H1 (cell line): ENCODE results near the gene GDPD5. TPM values are rescaled to one million over a fixed set of nuclear protein-coding genes. Genes with fewer than 3 reads are reported as not detected.

ENCODE experiments used
- ASH2L ChIP-seq: fragments of 200-600, 300-600 bp; sonication (generic); IDR thresholded peaks from one replicate; pipeline ENCODE4 v1.7.1; 2017; ENCODE audit warnings: low read length
- BRCA1 ChIP-seq: IDR thresholded peaks from 2 replicates; pipeline ENCODE4 v1.6.1; 2012; ENCODE audit warnings: low read depth, low read length, improper control_type of control experiment
- CBX8 ChIP-seq: fragments of 300-800, 300-1000 bp; sonication (generic); IDR thresholded peaks from 2 replicates; pipeline ENCODE4 v1.7.1; 2016; ENCODE audit warnings: low read depth, low read length, borderline replicate concordance
- CHD1 ChIP-seq: IDR thresholded peaks from 2 replicates; pipeline ENCODE4 v1.6.1; 2012; ENCODE audit warnings: low read depth, low read length, improper control_type of control experiment
- CREB1 ChIP-seq: IDR thresholded peaks from 2 replicates; pipeline ENCODE4 v1.6.1; 2012; ENCODE audit warnings: inconsistent platforms
- EGR1 ChIP-seq: IDR thresholded peaks from 2 replicates; pipeline ENCODE4 v1.6.1; 2011; ENCODE audit warnings: low read depth, low read length, borderline replicate concordance
- FOSL1 ChIP-seq: IDR thresholded peaks from 2 replicates; pipeline ENCODE4 v1.6.1; 2011; ENCODE audit warnings: mild to moderate bottlenecking, low read depth, low read length, moderate library complexity; ENCODE audit not compliant: insufficient read depth
- HDAC2 ChIP-seq, 2 experiments: fragments of 300-600 bp in 1 of 2; sonication (generic) in 1 of 2; IDR thresholded peaks; 2 replicates each; pipeline ENCODE4 v1.6.1; 2011 to 2012; ENCODE audit warnings: low read depth in 2 of 2, low read length in 2 of 2, mild to moderate bottlenecking in 2 of 2, moderate library complexity in 2 of 2, borderline replicate concordance in 1 of 2, inconsistent platforms in 1 of 2
- KDM4A ChIP-seq: IDR thresholded peaks from one replicate; pipeline ENCODE4 v1.7.1; 2012; ENCODE audit warnings: low read depth, mild to moderate bottlenecking, moderate library complexity, low read length, inconsistent platforms; ENCODE audit not compliant: severe bottlenecking
- NRF1 ChIP-seq: IDR thresholded peaks from 2 replicates; pipeline ENCODE4 v1.6.1; 2011; ENCODE audit warnings: mild to moderate bottlenecking, low read depth, low read length, improper control_type of control experiment
- POLR2A ChIP-seq, 2 experiments: IDR thresholded peaks; 1 replicate in 1 of 2; 2 replicates in 1 of 2; pipeline ENCODE4 v1.6.1; 2011; ENCODE audit warnings: low read depth in 2 of 2, low read length in 2 of 2, mild to moderate bottlenecking in 2 of 2; ENCODE audit errors: control extremely low read depth in 1 of 2
- POLR2AphosphoS5 ChIP-seq: IDR thresholded peaks from 2 replicates; pipeline ENCODE4 v1.6.1; 2011; ENCODE audit warnings: low read depth, low read length
- RAD21 ChIP-seq, 2 experiments: IDR thresholded peaks in 1 of 2; conservative IDR thresholded peaks in 1 of 2; 2 replicates each; pipeline ENCODE4 v1.6.1; 2011; ENCODE audit warnings: low read depth in 2 of 2, low read length in 2 of 2, improper control_type of control experiment in 1 of 2, inconsistent platforms in 1 of 2, mild to moderate bottlenecking in 1 of 2, moderate library complexity in 1 of 2
- RBBP5 ChIP-seq: IDR thresholded peaks from 2 replicates; pipeline ENCODE4 v1.7.1; 2012; ENCODE audit warnings: low read depth, mild to moderate bottlenecking, inconsistent platforms, low read length, moderate library complexity, borderline replicate concordance
- RFX5 ChIP-seq: IDR thresholded peaks from 2 replicates; pipeline ENCODE4 v1.6.1; 2011; ENCODE audit warnings: low read depth, low read length, improper control_type of control experiment, borderline replicate concordance
- SIX5 ChIP-seq: IDR thresholded peaks from 2 replicates; pipeline ENCODE4 v1.6.1; 2011; ENCODE audit warnings: mild to moderate bottlenecking, low read depth, low read length
- SP4 ChIP-seq: IDR thresholded peaks from 2 replicates; pipeline ENCODE4 v1.6.1; 2012; ENCODE audit warnings: low read length, inconsistent platforms
- SUZ12 ChIP-seq: fragments of 200-600 bp; sonication (generic); IDR thresholded peaks from 2 replicates; pipeline ENCODE4 v1.6.1; 2012; ENCODE audit warnings: mild to moderate bottlenecking, inconsistent platforms, low read length, moderate library complexity, mixed read lengths
- TAF1 ChIP-seq: IDR thresholded peaks from 2 replicates; pipeline ENCODE4 v1.6.1; 2011; ENCODE audit warnings: mild to moderate bottlenecking, low read depth, low read length
- TAF7 ChIP-seq: optimal IDR thresholded peaks from 2 replicates; pipeline ENCODE3; 2011; ENCODE audit warnings: low read depth, mild to moderate bottlenecking, inconsistent platforms, low read length, moderate library complexity, borderline replicate concordance
- TCF12 ChIP-seq: IDR thresholded peaks from 2 replicates; pipeline ENCODE4 v1.6.1; 2011; ENCODE audit warnings: low read depth, mild to moderate bottlenecking, low read length
- TEAD4 ChIP-seq: IDR thresholded peaks from 2 replicates; pipeline ENCODE4 v1.6.1; 2012; ENCODE audit warnings: low read depth, low read length, inconsistent platforms, mixed read lengths
- YY1 ChIP-seq: IDR thresholded peaks from 2 replicates; pipeline ENCODE4 v1.6.1; 2011; ENCODE audit warnings: low read depth, mild to moderate bottlenecking, low read length
- ZNF274 ChIP-seq: IDR thresholded peaks from 2 replicates; pipeline ENCODE4 v1.7.0; 2012; ENCODE audit warnings: low read length, borderline replicate concordance; ENCODE audit errors: extremely low read depth
- polyA plus RNA-seq, 7 experiments: library from polyadenylated mRNA; depleted of rRNA in 3 of 7; stranded (reverse) in 5 of 7; unstranded in 2 of 7; fragments of >200 nt in 5 of 7; fragments of 200-250 nt in 2 of 7; gene quantifications; 1 replicate in 5 of 7; 2 replicates in 1 of 7; 4 replicates in 1 of 7; pipeline versions ENCODE4 v1.2.1 to v1.2.3, GENCODE V29; 2011 to 2013; ENCODE audit warnings: missing spikeins in 2 of 7, mixed read lengths in 2 of 7
- total RNA-seq: library from RNA; stranded (reverse); fragmentation: NEBNext Ultra II Directional; extraction: Animal tissue kit (Norgen Biotek cat#: 25700); gene quantifications from 2 replicates; pipeline ENCODE4 v1.2.1, GENCODE V29; 2021
- TF ChIP-seq, protein P1 (sequence below): IDR thresholded peaks from 2 replicates; pipeline ENCODE4 v1.6.1; 2011; ENCODE audit warnings: low read depth, mild to moderate bottlenecking, low read length; ENCODE audit not compliant: insufficient read depth

Gene GDPD5
- total and polyA plus RNA-seq, 2 of the 8 experiments (the other 6 are each of a cell fraction or from before 2014, with no cell fraction given): 7.8 to 8.6 TPM

DNA sequence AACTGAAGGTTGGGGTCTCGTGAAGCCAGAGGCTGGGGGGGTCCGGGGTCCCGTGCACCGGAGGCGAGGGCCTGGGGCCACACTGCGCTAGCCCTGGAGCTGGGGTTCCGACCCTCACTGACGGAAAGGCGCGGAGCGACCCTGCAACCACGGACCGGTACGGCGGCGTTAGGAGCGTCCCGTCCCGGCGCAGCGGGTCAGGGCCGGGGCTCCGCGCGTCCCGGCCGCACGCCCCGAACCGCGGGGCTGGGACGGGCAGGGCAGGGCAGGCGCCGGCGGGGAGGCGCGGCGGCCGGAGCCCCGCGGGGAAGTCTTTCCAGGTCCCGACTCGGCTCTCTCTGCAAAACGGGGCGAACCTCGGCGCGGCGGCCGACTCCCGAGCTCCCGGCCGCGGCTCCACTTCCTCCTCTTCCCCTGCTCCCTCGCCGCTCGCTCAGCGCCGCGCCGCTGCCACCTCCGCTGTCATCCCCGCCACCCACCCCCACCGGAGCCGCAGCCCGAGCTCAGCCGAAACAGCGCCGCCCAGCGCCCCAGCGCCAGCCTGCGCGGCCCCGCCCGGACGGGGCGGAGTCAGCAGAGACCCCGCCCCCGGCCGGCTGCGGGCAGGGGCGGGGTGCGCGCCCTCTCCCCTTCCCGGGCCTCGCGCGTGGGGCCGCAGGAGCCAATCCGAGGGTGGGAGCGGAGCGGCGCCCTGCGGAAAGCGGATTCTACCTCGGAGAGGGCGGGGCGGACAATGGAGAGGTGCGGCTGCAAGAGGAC is at the start of gene GDPD5 (continued):
- TF ChIP-seq RAD21 (IDR thresholded peaks at IDR 0.05 in 1 of 2, conservative IDR thresholded peaks at IDR 0.05 in 1 of 2; ENCODE audit: low read depth in 2 of 2, low read length in 2 of 2): peak; percentile 15 to 51; a peak in 3 of 4 replicates
- peak; percentile 55; the same call in 1 of the 2 replicates for TF ChIP-seq YY1
- peak; percentile 49; the same call in 1 of the 2 replicates for TF ChIP-seq SUZ12
- TF ChIP-seq TEAD4: no peak
- no peak for TF ChIP-seq CREB1
- peak; percentile 33; the same call in 1 of the 2 replicates for TF ChIP-seq POLR2AphosphoS5
- TF ChIP-seq RFX5: no peak
- no peak for TF ChIP-seq ASH2L
- TF ChIP-seq HDAC2 (IDR thresholded peaks at IDR 0.05; ENCODE audit: borderline replicate concordance in 1 of 2, low read depth in 2 of 2, low read length in 2 of 2): peak in 1 of 2 experiments; percentile 72; a peak in 1 of 4 replicates
- TF ChIP-seq, protein P1, sequence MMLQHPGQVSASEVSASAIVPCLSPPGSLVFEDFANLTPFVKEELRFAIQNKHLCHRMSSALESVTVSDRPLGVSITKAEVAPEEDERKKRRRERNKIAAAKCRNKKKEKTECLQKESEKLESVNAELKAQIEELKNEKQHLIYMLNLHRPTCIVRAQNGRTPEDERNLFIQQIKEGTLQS: no peak
- peak; percentile 4; the same call in 1 of the 2 replicates for TF ChIP-seq EGR1
- peak; percentile 40 for TF ChIP-seq TAF1
- no peak for TF ChIP-seq CHD1
- peak in 1 of 2 experiments; percentile 54; a peak in 1 of 3 replicates for TF ChIP-seq POLR2A (IDR thresholded peaks at IDR 0.05; ENCODE audit: control extremely low read depth in 1 of 2, low read depth in 2 of 2, low read length in 2 of 2)
- TF ChIP-seq BRCA1: no peak
- TF ChIP-seq TAF7: peak; percentile 56
- no peak for TF ChIP-seq NRF1
- no peak for TF ChIP-seq SP4
- TF ChIP-seq SIX5: no peak
- no peak for TF ChIP-seq TCF12
- no peak; the same call in 1 of the 2 replicates for TF ChIP-seq RBBP5
- no peak for TF ChIP-seq FOSL1
- TF ChIP-seq KDM4A: peak; percentile 88
- TF ChIP-seq ZNF274: no peak
- TF ChIP-seq CBX8: no peak
